WERI-Rb-1 (cell line): ENCODE results near the gene GRIA1.

Experiments
- DNase-seq: peaks from one replicate; pipeline ENCODE4 v3.0.0-alpha.2; 2020
- H3K27ac ChIP-seq: fragments of 250-450 bp; sonication (Bioruptor Pico); 2 replicates; pipeline ENCODE4 v1.5.1; 2020; ENCODE audit warnings: mild to moderate bottlenecking, moderate library complexity
- H3K27me3 ChIP-seq: fragments of 250-450 bp; sonication (Bioruptor Pico); 2 replicates; pipeline ENCODE4 v1.5.1; 2021; ENCODE audit warnings: mild to moderate bottlenecking, low read depth, moderate library complexity; ENCODE audit not compliant: insufficient read depth, severe bottlenecking
- H3K36me3 ChIP-seq: fragments of 250-450 bp; sonication (Bioruptor Pico); 2 replicates; pipeline ENCODE4 v1.5.1; 2020; ENCODE audit warnings: mild to moderate bottlenecking, moderate library complexity
- H3K4me3 ChIP-seq: 2 replicates; pipeline ENCODE4 v1.5.1; 2011; ENCODE audit warnings: low read depth, mild to moderate bottlenecking, control low read depth, low read length
- H3K9me3 ChIP-seq: fragments of 250-450 bp; sonication (Bioruptor Pico); 2 replicates; pipeline ENCODE4 v1.5.1; 2021; ENCODE audit warnings: mild to moderate bottlenecking, moderate library complexity; ENCODE audit not compliant: severe bottlenecking
- CTCF ChIP-seq: IDR thresholded peaks from 2 replicates; pipeline ENCODE4 v1.5.1; 2011; ENCODE audit warnings: low read depth, mild to moderate bottlenecking, control low read depth, inconsistent platforms, low read length

GRIA1 gene

GRCh38 chr5:153490118-153491037 lies at the start of gene GRIA1:
Gene GRIA1, plus strand, starts transcription at chr5:153490670.
- TF ChIP-seq CTCF = peak; percentile 30; the same call in 1 of the 2 replicates
- Histone ChIP-seq H3K27me3 (no peaks in the 10 kb centered on the region), H3K4me3 (peak within 1 kb of the TSS; percentile 39), H3K36me3 (no peaks in the 10 kb centered on the region), H3K9me3 (no peaks in the 10 kb centered on the region), H3K27ac (no peak within 1 kb of the TSS)
- peak; percentile 65 for DNase-seq

- no peaks in the 10 kb centered on the region for H3K36me3 ChIP-seq
- DNase-seq = peak; percentile 59
- TF ChIP-seq CTCF = no peak; the same call in 1 of the 2 replicates
- H3K9me3 ChIP-seq = no peaks in the 10 kb centered on the region
- H3K27me3 ChIP-seq = no peaks in the 10 kb centered on the region
- no peak overlapping the region for H3K27ac ChIP-seq
- no peak overlapping the region; the same call in 1 of the 2 replicates for H3K4me3 ChIP-seq
These were observed 44.4 kb upstream of the GRIA1 start for GRCh38 chr5:153445875-153446579.

GRCh38 chr5:153447534-153447933 lies 42.9 kb upstream of the GRIA1 start:
- H3K36me3 ChIP-seq = no peaks in the 10 kb centered on the region
- no peak for DNase-seq
- no peak for TF ChIP-seq CTCF
- no peaks in the 10 kb centered on the region for H3K9me3 ChIP-seq
- H3K4me3 ChIP-seq = no peak overlapping the region
- no peaks in the 10 kb centered on the region for H3K27me3 ChIP-seq
- H3K27ac ChIP-seq = no peak overlapping the region

GRCh38 chr5:153456354-153456753 lies 34.1 kb upstream of the GRIA1 start:
- H3K36me3 ChIP-seq = no peaks in the 10 kb centered on the region
- no peaks in the 10 kb centered on the region for H3K27me3 ChIP-seq
- no peak for DNase-seq
- H3K9me3 ChIP-seq = no peaks in the 10 kb centered on the region
- no peak overlapping the region for H3K27ac ChIP-seq
- no peak for TF ChIP-seq CTCF
- H3K4me3 ChIP-seq = no peak overlapping the region

- no peaks in the 10 kb centered on the region for H3K9me3 ChIP-seq
- no peak for TF ChIP-seq CTCF
- no peaks in the 10 kb centered on the region for H3K36me3 ChIP-seq
- no peak overlapping the region for H3K4me3 ChIP-seq
- DNase-seq = no peak
- no peak overlapping the region for H3K27ac ChIP-seq
- no peaks in the 10 kb centered on the region for H3K27me3 ChIP-seq
These were observed 33.5 kb upstream of the GRIA1 start for GRCh38 chr5:153456993-153457392.
